ENCODE measurements around the gene GAD1.

DNA sequence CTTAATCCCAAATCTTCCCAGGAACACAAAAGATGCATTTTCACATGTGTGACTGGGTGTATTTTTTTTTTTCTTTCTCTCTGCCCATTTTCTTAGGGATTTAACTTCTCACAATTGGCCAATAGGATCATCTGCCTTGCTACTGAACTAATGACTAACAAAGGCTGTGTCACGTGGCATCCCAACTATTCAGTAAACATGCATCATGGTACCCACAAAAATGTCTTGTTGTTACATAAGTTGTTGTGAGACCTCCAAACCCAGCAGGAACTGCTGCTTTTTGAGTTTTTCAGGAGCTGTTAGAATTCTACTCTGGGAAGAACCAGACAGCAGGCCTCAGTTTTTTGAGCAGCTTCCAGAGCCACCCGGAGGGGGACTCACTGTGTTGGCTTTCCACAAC, 31.9 kb downstream of the GAD1 start:
- TF ChIP-seq, protein P1, sequence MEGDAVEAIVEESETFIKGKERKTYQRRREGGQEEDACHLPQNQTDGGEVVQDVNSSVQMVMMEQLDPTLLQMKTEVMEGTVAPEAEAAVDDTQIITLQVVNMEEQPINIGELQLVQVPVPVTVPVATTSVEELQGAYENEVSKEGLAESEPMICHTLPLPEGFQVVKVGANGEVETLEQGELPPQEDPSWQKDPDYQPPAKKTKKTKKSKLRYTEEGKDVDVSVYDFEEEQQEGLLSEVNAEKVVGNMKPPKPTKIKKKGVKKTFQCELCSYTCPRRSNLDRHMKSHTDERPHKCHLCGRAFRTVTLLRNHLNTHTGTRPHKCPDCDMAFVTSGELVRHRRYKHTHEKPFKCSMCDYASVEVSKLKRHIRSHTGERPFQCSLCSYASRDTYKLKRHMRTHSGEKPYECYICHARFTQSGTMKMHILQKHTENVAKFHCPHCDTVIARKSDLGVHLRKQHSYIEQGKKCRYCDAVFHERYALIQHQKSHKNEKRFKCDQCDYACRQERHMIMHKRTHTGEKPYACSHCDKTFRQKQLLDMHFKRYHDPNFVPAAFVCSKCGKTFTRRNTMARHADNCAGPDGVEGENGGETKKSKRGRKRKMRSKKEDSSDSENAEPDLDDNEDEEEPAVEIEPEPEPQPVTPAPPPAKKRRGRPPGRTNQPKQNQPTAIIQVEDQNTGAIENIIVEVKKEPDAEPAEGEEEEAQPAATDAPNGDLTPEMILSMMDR (conservative IDR thresholded peaks at IDR 0.05; ENCODE audit: low read length) = no peak
- TF ChIP-seq EZH2phosphoT487 (IDR thresholded peaks at IDR 0.05; ENCODE audit: borderline replicate concordance) = no peak
